ENCODE results near the gene LRSAM1.
"Not testable (repeated sequence)": the region's sequence is repeated elsewhere in the genome, so short reads cannot be mapped to it uniquely, and the experiment has no call there.

Gene LRSAM1

GRCh38 chr9:127463382-127463781 lies 12.1 kb downstream of the LRSAM1 start:
- no peak for DNase-seq

DNA sequence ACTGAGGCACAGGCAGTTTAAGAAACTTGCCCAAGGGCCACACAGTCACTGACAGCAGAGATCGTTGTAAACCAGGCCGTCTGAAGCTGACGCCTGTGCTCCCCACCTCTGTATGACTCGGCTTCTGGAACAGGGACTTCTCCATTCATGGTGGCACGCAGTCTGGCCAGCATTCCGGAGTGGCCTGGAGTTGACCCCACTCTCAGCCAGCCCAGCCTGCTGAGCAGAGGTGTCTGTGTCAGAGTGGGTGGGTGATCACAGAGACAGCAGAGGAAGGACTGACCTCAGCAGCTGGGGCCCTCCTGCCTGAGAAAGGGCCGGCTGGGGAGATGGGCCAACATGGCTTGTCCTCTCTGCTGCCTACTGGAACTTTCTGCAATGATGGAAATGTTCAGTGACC lies 12.6 kb downstream of the LRSAM1 start:
- DNase-seq, result no peak

DNA sequence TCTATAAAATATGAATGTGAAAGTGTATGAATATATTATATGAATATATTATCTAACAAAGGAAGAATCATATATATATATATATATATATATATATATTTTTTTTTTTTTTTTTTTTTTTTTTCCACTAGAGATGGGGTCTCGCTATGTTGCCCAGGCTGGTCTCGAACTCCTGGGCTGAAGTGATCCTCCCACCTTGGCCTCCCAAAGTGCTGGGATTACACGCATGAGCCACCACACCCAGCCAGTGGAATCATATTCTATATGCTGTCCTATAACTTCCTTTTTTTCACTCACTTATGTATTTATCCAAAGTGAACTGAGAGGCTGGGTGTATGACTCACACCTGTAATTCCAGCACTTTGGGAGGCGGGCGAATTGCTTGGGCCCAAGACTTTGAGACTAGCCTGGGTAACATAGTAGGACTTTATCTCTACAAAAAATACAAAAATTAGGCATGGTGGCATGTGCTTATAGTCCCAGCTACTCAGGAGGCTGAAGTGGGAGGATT lies 15.2 kb downstream of the LRSAM1 start:
- DNase-seq, result not testable (repeated sequence)

GRCh38 chr9:127467621-127468020 lies 16.3 kb downstream of the LRSAM1 start:
- DNase-seq, result no peak

GRCh38 chr9:127470662-127471061 lies 19.4 kb downstream of the LRSAM1 start:
- DNase-seq, result no peak

GRCh38 chr9:127473501-127473900 lies 22.2 kb downstream of the LRSAM1 start:
- no peak for DNase-seq

GRCh38 chr9:127473932-127474331 lies 22.6 kb downstream of the LRSAM1 start:
- DNase-seq, result no peak

GRCh38 chr9:127474592-127474991 lies 23.3 kb downstream of the LRSAM1 start:
- DNase-seq, result no peak

DNA sequence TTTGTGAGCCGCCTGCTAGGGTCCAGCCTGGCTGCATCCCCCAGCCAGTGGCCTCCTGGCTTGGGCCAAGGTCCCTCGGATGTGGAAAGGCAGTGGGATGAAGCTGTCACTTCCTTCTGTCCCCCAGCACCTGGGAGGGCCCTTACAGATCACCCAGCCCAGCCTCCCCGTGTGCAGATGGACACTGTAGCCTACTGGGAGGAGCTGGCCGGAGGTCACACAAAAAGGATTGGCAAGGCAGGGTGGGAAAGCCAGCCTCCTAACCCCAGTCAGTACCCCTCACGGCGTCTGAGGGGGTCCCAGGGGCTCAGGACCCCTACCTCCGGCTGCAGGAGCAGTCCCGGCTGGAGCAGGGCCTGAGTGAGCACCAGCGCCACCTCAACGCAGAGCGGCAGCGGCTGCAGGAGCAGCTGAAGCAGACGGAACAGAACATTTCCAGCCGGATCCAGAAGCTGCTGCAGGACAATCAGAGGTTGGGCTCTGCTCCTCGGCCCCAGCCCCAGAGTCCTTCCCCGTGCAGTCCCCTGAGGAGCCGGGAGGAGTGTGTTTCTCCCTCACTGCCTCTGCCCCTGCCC lies 28.3 kb downstream of the LRSAM1 start:
- DNase-seq, result no peak

DNA sequence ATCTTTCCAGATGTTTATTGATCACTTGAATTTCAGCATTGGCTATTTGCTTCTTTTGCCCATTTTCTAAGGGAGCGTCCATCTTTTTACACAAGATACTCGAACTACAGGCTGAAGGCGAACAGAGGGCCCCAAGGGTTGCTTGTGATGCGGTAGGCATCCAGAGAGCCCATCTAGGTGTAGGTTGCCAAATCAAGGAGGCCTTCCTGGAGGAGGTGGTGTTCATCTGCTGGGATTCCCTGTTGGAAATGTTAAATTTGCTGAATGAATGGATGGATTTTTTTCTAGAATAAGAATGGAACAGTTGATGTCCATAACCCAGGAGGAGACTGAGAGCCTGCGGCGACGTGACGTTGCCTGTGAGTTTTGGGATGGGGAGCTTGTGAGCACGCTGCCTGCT lies 31.4 kb downstream of the LRSAM1 start:
- no peak for DNase-seq

DNA sequence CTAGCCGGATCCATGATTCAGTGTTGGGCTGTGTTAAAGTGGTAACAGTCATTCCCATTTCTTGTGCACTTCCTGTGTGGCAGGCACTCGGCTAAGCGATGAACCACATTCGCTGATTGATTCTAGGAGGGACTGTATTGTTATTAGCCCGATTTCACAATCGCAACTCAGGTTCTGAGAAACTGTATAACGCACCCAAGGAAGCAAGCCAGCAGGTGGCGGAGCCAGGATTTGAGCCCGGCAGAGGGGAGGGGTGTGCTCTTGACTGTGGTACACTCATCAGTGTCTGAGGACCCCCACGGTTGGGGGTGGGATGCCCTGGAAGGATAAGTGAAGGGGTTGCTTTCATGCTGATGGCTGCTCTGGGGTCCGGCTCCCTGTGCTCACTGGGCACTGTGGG lies 34.7 kb downstream of the LRSAM1 start:
- no peak for DNase-seq

GRCh38 chr9:127488946-127489345 lies 37.6 kb downstream of the LRSAM1 start:
- DNase-seq, result no peak

DNA sequence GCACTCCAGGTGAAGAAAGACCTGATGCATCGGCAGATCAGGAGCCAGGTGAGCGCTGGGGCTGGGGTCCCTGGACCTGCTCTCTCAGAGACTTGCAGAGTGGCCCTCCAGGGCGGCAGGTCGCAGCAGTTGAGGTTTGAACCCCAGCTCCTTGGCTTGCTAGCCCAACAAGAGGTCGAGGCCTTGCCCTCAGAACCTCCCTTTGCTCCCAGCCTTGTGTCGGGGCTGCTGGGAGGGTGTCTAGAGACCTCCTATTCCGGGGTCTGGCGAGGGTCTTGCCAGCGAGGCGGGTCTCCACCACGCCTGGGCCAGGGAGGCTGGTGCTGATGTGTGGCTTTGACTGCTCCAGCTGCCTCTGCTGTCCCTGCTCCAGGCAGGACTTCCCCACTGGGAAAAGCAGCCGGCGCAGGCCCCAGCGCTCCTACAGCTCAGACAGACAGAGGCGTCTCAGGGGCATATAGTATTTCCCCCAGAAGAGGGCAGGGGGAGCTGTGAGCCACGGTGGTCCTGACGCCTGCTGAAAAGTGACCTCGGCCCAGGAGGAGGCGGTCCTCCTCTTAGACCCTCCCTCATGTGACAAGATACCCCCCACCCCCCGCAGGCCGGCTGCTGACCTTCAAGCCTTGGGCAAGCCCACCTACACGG lies 38.3 kb downstream of the LRSAM1 start:
- DNase-seq, result no peak

- no peak for DNase-seq
Measured at GRCh38 chr9:127490535-127491230, 39.4 kb downstream of the LRSAM1 start.

- no peak for DNase-seq
Measured at GRCh38 chr9:127491516-127491915, 40.2 kb downstream of the LRSAM1 start.

DNA sequence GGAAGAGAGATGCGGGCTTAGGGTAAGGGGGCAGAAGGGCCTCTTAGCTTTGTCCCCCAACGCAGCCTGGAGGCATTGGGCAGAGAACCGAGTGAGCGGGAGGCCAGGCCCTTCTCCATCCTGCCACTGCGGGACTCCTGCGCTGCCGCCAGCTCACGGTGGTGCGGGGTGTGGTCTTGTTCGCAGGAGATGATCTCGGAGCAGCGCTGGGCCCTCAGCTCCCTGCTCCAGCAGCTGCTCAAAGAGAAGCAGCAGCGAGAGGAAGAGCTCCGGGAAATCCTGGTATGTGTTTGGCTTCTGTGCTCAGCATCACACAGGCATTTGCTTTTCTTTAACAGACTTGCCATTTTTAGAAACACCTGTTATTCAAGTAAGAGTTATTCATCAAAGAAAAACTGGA lies 41.3 kb downstream of the LRSAM1 start:
- no peak for DNase-seq

DNA sequence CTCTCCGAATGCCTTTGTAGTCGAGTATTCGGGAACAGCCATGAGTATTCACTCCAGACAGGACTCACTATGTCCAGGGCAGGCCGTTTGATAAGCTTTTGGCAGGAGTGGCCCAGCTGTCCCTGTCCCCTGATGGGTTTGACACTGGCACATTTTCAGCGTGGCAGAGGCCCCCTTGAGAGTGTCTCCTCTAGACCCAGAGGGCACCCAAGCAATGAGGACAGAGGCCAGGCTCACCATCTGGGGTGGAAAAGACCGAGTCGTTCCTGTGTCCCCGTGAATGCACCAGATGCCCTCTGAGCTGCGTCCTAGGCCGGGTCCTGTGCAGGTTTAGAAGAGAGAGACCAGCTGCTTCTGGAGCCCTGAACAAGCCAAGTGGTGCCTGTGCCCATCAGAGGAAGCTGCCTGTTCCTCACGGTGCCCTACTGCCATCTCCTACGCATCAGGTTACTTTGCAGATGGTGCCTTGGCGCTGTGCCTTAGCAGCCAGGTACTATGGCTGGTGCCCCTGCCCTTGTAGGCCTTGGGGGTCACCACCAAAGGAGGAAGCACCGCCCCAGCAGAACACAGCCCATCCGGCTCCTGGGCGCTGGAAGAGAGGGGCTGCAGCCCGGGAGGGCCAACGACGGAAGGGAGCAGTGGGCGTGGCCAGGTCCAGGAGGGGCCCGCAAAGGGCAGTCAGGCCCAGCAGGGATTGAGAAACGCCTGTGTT lies 42.4 kb downstream of the LRSAM1 start:
- no peak for DNase-seq

DNA sequence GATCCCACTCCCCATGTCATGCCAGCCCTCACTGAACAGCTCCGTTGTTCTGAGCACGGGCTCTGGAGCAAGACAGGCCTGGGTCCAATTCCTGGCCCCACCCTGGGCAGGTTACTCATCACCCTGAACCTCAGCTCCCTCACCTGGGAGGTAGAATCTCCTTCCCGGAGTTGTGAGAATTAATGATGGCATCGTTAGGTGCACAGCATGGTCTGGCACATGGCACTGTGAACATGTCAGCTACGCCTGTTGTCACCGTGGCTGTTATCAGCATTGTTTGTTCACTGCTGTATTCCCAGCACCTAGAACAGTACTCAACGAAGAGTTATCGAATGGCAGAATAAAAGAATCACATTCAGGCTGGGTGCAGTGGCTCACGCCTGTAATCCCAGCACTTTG lies 43.0 kb downstream of the LRSAM1 start:
- DNase-seq, result no peak

DNA sequence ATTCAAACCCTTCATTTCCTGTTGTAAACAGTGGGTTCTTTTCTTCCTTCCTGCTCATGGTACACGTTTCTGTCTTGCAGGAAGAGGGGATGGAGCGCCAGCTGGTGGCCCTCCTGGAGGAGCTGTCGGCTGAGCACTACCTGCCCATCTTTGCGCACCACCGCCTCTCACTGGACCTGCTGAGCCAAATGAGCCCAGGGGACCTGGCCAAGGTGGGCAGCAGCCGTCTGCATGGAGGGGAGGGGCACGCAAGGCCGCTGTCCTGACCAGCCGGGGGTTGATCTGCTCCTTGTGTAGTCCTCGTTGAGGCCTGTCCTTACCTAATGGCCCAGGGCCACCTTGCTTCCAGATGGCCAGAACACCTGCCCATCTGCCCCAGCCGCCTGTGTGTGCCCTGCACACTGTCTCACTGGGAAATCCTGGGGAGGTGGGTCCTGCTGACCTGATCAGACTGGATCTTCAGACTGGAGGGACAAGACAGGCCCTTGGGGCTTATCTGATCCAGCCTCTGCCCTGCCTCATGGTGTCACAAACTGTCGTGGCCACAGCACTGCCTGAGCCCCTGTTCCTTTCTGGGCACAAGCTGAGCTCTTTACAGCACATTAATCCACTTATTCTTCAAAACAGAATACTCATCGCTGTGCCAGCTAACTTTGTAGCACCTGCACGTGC lies 44.7 kb downstream of the LRSAM1 start:
- no peak for DNase-seq

- DNase-seq, result no peak
Measured at GRCh38 chr9:127496974-127497373, 45.7 kb downstream of the LRSAM1 start.

DNA sequence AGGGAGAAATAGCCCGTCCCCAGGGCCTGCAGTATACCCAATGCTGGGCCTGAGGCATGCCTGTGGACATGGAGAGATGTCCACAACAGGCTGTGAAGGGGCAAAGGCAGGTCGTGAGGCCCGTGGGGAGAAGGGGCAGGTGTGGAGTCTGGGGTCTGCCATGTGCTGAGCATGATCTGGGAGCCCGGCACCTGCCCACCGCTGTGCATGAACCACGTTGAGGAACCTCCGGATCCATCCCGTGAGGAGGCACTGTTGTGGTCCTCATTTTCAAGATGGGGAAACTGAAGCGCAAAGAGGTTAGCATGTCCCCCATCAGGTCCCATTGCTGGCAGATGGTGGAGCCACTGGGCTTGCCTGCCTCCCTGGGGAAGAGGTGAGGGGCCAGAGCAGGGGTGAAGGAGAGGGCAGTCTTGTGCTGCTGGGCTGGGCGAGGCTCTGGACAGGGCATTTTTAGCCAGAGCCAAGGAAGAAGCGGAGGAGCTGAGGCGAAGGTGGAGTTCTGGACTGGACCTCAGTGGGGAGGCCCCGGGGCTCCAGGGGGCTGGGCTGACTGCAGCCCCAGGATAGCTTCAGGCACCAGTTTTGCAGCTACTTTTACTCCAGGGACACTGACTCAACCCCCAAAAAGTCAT lies 46.5 kb downstream of the LRSAM1 start:
- no peak for DNase-seq

DNA sequence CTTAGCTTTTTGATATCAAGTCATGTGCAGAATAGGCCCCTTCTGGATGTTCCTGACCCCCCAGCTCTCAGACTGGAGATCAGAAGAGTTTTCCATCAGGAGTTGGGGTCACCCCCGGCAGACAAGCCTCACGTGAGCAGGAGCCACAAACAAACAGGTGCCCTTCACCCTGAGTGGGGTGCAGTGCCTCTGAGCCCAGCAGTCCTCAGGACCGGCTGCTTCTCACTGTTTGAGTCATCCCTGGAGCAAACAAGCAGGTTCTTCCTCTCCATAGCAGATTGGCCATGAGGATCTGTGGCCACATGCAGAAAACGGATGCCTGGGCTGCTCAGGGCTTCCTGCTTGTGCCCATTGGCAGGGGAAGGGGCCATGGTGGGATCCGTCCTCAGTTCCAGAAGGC lies 47.0 kb downstream of the LRSAM1 start:
- DNase-seq, result no peak

DNA sequence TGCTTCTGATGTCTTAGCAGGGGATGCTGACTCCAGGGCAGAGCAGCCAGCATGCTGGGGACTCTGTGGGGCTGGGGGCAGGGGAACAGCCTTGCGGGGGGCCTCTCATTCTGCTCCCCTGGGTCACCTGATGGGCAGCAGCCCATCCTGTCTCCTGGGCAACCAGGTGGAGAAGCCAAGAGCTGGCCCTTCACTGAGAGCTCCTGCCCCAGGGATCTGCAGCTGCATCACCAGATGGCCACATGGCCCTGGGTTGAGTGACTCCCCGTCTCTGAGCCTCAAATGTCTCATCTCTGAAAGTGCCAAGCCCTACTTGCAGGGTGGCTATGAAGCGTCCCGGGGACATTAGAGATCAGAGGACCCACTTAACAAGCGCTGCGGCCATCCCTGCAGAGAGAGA lies 49.1 kb downstream of the LRSAM1 start:
- DNase-seq, result no peak

Data from stimulated activated CD4-positive, alpha-beta T cell treated with anti-CD3 and anti-CD28 coated beads, Interleukin-4, amount 100 ng/mL, for 4 hours (primary cell).